ENCODE data around the gene BAHD1.

GRCh38 chr15:40468898-40469331 lies 28.2 kb downstream of the BAHD1 start:
- no peak for TF ChIP-seq CTCF (IDR thresholded peaks at IDR 0.05)
- TF ChIP-seq RCOR1 (IDR thresholded peaks at IDR 0.05; ENCODE audit: low read length), result no peak
- TF ChIP-seq USF2 (IDR thresholded peaks at IDR 0.05; ENCODE audit: borderline replicate concordance, low read depth, low read length), result no peak
- no peak for TF ChIP-seq SMC3 (IDR thresholded peaks at IDR 0.05; ENCODE audit: low read depth, low read length)
- no peak for TF ChIP-seq POLR2AphosphoS5 (IDR thresholded peaks at IDR 0.05; ENCODE audit: low read depth, low read length)
- no peak for TF ChIP-seq EZH2phosphoT487 (IDR thresholded peaks at IDR 0.05; ENCODE audit: borderline replicate concordance, low read depth)
- no peak for TF ChIP-seq TAF1 (IDR thresholded peaks at IDR 0.05; ENCODE audit: borderline replicate concordance, low read depth, low read length)
- no peak for TF ChIP-seq GATA2 (CRISPR knock-in tag; IDR thresholded peaks at IDR 0.05)
- TF ChIP-seq MAX (IDR thresholded peaks at IDR 0.05; ENCODE audit: low read depth), result no peak
- TF ChIP-seq EP300 (IDR thresholded peaks at IDR 0.05; ENCODE audit: borderline replicate concordance in 1 of 2, low read depth in 1 of 2, low read length in 1 of 2), result no peak
- TF ChIP-seq SIN3A (IDR thresholded peaks at IDR 0.05; ENCODE audit: borderline replicate concordance, low read depth, low read length), result no peak
- no peak for TF ChIP-seq USF1 (IDR thresholded peaks at IDR 0.05; ENCODE audit: borderline replicate concordance, low read depth)
- no peak for TF ChIP-seq FOSL2 (IDR thresholded peaks at IDR 0.05; ENCODE audit: borderline replicate concordance, low read depth)
